ENCODE results near the gene PCDHA9. TPM values are rescaled to one million over a fixed set of nuclear protein-coding genes. Genes with fewer than 3 reads are reported as not detected.
"Not testable (repeated sequence)": the region's sequence is repeated elsewhere in the genome, so short reads cannot be mapped to it uniquely, and the experiment has no call there.

The PCDHA9 gene
- total RNA-seq, 1 experiment from 2014 or later = not detected

DNA sequence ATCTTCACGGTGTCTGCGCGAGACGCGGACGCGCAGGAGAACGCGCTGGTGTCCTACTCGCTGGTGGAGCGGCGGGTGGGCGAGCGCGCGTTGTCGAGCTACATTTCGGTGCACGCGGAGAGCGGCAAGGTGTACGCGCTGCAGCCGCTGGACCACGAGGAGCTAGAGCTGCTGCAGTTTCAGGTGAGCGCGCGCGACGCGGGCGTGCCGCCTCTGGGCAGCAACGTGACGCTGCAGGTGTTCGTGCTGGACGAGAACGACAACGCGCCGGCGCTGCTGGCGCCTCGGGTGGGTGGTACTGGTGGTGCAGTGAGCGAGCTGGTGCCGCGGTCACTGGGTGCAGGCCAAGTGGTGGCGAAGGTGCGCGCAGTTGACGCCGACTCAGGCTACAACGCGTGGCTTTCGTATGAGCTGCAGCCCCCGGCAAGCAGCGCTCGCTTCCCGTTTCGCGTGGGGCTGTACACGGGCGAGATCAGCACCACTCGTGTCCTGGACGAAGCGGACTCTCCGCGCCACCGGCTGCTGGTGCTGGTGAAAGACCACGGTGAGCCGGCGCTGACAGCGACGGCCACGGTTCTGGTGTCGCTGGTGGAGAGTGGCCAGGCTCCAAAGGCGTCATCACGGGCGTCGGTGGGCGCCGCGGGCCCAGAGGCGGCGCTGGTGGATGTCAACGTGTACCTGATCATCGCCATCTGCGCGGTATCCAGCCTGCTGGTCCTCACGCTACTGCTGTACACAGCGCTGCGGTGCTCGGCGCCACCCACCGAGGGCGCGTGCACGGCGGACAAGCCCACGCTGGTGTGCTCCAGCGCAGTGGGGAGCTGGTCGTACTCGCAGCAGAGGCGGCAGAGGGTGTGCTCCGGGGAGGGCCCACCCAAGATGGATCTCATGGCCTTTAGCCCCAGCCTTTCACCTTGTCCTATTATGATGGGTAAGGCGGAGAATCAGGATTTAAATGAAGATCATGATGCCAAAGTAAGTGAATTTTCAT is 18.4 kb upstream of the PCDHA9 start:
- DNase-seq (ENCODE audit: low spot score); in situ Hi-C loops (cut with HindIII; ENCODE audit: low sequenced_read_pairs): not testable (repeated sequence)

DNA sequence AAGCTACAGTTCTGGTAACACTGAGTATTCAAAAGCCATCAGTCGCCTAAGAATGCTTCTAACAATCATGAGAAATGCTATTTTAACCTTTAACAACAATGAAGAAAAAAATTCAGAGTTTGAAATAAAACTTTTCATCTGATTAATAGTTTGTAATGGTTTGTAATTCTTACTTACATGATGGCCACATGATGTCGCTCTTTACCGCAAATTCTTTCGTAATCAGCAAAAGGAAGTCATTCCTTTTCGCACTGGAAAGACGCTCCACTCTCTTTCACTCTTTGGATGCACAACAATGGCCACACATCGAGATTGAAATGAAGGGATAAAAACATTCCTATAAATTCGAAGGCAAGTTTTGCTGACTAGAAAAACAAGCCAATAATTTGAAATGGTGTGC is 14.2 kb upstream of the PCDHA9 start, which contains the start of gene PCDHA7:
Gene PCDHA7 (plus strand): TSS at position 277 of the 400 bp plus-strand sequence. CDS start 115 bp downstream, at position 392.
- in situ Hi-C loops (cut with HindIII; ENCODE audit: low sequenced_read_pairs) = no loop called here
- DNase-seq (ENCODE audit: low spot score) = peak; percentile 51

DNA sequence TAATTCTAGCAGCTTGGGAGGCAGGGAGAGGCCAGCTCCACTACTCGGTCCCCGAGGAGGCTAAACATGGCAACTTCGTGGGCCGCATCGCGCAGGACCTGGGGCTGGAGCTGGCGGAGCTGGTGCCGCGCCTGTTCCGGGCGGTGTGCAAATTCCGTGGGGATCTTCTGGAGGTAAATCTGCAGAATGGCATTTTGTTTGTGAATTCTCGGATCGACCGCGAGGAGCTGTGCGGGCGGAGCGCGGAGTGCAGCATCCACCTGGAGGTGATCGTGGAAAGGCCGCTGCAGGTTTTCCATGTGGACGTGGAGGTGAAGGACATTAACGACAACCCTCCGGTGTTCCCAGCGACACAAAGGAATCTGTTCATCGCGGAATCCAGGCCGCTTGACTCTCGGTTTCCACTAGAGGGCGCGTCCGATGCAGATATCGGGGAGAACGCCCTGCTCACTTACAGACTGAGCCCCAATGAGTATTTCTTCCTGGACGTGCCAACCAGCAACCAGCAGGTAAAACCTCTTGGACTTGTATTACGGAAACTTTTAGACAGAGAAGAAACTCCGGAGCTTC is 13.7 kb upstream of the PCDHA9 start:
- in situ Hi-C loops (cut with HindIII; ENCODE audit: low sequenced_read_pairs); DNase-seq (ENCODE audit: low spot score): not testable (repeated sequence)

DNA sequence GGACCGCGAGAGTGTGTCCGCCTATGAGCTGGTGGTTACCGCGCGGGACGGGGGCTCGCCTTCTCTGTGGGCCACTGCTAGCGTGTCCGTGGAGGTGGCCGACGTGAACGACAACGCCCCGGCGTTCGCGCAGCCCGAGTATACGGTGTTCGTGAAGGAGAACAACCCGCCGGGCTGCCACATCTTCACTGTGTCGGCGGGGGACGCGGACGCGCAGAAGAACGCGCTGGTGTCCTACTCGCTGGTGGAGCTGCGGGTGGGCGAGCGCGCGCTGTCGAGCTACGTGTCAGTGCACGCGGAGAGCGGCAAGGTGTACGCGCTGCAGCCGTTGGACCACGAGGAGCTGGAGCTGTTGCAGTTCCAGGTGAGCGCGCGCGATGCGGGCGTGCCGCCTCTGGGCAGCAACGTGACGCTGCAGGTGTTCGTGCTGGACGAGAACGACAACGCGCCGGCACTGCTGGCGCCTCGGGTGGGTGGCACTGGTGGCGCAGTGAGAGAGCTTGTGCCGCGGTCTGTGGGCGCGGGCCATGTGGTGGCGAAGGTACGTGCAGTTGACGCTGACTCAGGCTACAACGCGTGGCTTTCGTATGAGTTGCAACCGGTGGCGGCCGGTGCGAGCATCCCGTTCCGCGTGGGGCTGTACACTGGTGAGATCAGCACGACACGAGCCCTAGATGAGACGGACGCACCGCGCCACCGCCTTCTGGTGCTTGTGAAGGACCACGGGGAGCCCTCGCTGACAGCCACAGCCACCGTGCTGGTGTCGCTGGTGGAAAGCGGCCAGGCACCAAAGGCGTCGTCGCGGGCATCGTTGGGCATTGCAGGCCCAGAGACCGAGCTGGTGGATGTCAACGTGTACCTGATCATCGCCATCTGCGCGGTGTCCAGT is 12.3 kb upstream of the PCDHA9 start:
- no peak for DNase-seq (ENCODE audit: low spot score)
- in situ Hi-C loops (cut with HindIII; ENCODE audit: low sequenced_read_pairs) = no loop called here

DNA sequence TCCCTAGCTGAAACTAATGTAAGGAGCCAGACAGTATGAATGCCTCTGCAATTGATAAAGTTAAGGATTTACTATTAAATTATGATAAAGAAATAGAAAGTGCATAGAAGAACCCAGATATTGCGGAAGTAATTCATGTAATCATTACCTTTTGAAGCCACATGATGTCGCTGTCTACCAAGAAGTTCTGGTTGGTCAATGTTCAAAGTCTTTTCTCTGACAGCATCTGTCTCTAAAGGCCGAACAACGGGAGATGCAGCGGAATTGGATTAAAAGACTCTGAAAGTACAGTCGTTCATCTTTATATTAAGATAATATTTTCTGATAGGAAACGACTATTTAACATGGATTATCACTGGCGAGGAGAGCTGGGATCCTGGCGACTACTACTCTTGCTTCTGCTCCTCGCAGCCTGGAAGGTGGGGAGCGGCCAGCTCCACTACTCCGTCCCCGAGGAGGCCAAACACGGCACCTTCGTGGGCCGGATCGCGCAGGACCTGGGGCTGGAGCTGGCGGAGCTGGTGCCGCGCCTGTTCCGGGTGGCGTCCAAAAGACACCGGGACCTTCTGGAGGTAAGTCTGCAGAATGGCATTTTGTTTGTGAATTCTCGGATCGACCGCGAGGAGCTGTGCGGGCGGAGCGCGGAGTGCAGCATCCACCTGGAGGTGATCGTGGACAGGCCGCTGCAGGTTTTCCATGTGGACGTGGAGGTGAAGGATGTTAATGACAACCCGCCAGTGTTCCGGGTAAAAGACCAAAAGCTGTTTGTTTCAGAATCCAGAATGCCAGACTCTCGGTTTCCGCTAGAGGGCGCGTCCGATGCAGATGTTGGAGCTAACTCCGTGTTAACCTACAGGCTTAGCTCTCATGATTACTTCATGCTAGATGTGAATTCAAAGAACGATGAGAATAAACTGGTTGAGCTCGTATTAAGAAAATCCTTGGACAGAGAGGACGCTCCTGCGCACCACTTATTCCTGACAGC is 6.9 kb upstream of the PCDHA9 start, which contains the start of gene PCDHA8:
Gene PCDHA8 (plus strand): TSS at position 210 of the 985 bp plus-strand sequence. CDS start 135 bp downstream, at position 345.
- in situ Hi-C loops (cut with HindIII; ENCODE audit: low sequenced_read_pairs) = no loop called here

DNA sequence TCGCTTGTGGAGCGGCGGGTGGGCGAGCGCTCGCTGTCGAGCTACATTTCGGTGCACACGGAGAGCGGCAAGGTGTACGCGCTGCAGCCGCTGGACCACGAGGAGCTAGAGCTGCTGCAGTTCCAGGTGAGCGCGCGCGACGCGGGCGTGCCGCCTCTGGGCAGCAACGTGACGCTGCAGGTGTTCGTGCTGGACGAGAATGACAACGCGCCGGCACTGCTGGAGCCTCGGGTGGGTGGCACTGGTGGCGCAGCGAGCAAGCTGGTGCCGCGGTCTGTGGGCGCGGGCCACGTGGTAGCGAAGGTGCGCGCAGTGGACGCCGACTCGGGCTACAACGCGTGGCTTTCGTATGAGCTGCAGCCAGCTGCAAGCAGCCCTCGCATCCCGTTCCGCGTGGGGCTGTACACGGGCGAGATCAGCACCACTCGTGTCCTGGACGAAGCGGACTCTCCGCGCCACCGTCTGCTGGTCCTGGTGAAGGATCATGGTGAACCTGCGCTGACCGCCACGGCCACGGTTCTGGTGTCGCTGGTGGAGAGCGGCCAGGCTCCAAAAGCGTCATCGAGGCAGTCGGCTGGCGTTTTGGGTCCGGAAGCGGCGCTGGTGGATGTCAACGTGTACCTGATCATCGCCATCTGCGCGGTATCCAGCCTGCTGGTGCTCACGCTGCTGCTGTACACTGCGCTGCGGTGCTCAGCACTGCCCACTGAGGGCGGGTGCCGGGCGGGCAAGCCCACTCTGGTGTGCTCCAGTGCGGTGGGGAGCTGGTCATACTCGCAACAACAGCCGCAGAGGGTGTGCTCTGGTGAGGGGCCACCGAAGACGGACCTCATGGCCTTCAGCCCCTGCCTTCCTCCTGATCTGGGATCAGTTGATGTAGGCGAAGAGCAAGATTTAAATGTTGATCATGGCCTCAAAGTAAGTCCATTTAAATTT is 5.1 kb upstream of the PCDHA9 start:
- in situ Hi-C loops (cut with HindIII; ENCODE audit: low sequenced_read_pairs) = no loop called here
- DNase-seq (ENCODE audit: low spot score) = no peak

More for the DNA sequence above, 6.9 kb upstream of the PCDHA9 start, which contains the start of gene PCDHA8:
- peak; percentile 64 for DNase-seq (ENCODE audit: low spot score)

DNA sequence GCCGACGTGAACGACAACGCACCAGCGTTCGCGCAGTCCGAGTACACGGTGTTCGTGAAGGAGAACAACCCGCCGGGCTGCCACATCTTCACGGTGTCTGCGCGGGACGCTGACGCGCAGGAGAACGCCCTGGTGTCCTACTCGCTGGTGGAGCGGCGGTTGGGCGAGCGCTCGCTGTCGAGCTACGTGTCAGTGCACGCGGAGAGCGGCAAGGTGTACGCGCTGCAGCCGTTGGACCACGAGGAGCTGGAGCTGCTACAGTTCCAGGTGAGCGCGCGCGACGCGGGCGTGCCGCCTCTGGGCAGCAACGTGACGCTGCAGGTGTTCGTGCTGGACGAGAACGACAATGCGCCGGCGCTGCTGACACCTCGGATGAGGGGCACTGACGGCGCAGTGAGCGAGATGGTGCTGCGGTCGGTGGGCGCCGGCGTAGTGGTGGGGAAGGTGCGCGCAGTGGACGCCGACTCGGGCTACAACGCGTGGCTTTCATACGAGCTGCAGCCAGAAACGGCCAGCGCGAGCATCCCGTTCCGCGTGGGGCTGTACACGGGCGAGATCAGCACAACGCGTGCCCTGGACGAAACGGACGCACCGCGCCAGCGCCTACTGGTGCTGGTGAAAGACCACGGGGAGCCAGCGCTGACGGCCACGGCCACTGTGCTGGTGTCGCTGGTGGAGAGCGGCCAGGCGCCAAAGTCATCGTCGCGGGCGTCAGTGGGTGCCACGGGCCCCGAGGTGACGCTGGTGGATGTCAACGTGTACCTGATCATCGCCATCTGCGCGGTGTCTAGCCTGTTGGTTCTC is 1.9 kb downstream of the PCDHA9 start:
- in situ Hi-C loops (cut with HindIII; ENCODE audit: low sequenced_read_pairs); DNase-seq (ENCODE audit: low spot score): not testable (repeated sequence)

DNA sequence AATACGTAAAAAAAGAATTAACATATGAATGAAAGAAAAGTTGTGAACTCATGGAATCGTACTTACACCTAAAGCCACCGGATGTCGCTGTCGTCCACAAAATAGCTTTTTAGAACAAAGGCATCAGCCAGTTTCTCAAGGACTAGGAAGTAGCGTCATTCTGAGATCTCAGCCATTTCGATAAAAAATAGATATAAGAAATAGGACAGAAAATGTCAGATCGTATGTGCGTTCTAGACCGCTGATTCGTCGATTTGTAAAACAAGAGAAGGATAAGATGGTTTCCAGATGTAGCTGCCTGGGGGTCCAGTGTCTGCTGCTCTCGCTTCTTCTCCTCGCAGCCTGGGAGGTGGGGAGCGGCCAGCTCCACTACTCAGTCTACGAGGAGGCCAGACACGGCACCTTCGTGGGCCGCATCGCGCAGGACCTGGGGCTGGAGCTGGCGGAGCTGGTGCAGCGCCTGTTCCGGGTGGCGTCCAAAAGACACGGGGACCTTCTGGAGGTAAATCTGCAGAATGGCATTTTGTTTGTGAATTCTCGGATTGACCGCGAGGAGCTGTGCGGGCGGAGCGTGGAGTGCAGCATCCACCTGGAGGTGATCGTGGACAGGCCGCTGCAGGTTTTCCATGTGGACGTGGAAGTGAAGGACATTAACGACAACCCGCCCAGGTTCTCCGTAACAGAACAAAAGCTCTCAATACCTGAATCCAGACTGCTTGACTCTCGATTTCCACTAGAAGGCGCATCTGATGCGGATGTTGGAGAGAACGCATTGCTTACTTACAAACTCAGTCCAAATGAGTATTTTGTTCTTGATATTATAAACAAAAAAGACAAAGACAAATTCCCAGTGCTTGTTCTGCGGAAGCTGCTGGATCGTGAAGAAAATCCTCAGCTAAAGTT is 7.8 kb downstream of the PCDHA9 start, which contains the start of gene PCDHA10:
Gene PCDHA10 (plus strand): TSS at position 126 of the 903 bp plus-strand sequence. CDS start 152 bp downstream, at position 278.
- in situ Hi-C loops (cut with HindIII; ENCODE audit: low sequenced_read_pairs) = no loop called here
- peak; percentile 25 for DNase-seq (ENCODE audit: low spot score)

DNA sequence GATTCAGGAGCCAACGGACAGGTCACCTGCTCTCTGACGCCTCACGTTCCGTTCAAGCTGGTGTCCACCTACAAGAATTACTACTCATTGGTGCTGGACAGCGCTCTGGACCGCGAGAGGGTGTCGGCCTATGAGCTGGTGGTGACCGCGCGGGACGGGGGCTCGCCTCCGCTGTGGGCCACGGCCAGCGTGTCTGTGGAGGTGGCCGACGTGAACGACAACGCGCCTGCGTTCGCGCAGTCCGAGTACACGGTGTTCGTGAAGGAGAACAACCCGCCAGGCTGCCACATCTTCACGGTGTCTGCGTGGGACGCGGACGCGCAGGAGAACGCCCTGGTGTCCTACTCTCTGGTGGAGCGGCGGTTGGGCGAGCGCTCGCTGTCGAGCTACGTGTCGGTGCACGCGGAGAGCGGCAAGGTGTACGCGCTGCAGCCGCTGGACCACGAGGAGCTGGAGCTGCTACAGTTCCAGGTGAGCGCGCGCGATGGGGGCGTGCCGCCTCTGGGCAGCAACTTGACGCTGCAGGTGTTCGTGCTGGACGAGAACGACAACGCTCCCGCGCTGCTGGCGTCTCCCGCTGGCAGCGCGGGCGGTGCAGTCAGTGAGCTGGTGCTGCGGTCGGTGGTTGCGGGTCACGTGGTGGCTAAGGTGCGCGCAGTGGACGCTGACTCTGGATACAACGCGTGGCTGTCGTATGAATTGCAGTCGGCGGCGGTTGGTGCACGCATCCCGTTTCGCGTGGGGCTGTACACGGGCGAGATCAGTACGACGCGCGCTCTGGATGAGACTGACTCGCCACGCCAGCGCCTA is 9.2 kb downstream of the PCDHA9 start:
- in situ Hi-C loops (cut with HindIII; ENCODE audit: low sequenced_read_pairs) = no loop called here
- no peak for DNase-seq (ENCODE audit: low spot score)

DNA sequence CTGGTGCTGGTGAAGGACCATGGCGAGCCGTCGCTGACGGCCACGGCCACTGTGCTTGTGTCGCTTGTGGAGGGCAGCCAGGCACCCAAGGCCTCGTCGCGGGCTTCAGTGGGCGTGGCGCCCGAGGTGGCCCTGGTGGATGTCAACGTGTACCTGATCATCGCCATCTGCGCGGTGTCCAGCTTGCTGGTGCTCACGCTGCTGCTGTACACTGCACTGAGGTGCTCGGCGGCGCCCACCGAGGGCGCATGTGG is 9.7 kb downstream of the PCDHA9 start:
- in situ Hi-C loops (cut with HindIII; ENCODE audit: low sequenced_read_pairs) = no loop called here

DNA sequence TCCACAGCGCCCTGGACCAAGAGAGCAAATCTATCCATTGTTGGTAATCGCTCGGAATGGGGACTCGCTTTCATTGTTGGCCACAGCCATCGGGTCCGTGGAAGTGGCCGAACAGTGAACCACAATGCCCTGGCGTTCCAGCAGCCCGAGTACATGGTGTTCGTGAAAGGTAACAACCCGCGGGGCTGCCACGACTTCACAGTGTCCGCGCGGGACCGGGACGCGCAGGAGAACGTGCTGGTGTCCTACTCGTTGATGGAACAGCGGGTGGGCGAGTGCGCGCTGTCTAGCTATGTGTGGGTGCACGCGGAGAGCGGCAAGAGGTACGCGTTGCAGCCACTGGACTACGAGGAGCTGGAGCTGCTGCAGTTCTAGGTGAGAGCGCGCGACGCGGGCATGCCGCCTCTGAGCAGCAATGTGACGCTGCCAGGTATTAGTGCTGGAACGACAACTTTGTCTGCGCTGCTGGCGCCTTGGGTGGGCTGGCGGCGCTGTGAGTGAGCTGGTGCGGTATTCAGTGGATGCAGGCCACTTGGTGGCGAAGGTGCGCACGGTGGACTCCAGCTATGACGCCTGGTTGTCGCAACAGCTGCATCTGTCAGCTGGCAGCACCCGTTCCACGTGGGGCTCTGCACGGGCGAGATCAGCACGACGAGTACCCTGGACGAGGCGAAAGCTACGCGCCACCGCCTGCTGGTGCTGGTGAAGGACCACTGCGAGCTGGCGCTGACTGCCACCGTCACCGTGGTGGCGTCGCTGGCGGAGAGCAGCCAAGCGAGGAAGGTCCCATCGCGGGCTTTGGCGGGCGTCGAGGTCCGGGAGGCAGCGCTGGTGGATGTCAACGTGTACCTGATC is 14.5 kb downstream of the PCDHA9 start:
- DNase-seq (ENCODE audit: low spot score) = no peak
- in situ Hi-C loops (cut with HindIII; ENCODE audit: low sequenced_read_pairs) = no loop called here

More for the DNA sequence above, 9.7 kb downstream of the PCDHA9 start:
- DNase-seq (ENCODE audit: low spot score) = no peak

DNA sequence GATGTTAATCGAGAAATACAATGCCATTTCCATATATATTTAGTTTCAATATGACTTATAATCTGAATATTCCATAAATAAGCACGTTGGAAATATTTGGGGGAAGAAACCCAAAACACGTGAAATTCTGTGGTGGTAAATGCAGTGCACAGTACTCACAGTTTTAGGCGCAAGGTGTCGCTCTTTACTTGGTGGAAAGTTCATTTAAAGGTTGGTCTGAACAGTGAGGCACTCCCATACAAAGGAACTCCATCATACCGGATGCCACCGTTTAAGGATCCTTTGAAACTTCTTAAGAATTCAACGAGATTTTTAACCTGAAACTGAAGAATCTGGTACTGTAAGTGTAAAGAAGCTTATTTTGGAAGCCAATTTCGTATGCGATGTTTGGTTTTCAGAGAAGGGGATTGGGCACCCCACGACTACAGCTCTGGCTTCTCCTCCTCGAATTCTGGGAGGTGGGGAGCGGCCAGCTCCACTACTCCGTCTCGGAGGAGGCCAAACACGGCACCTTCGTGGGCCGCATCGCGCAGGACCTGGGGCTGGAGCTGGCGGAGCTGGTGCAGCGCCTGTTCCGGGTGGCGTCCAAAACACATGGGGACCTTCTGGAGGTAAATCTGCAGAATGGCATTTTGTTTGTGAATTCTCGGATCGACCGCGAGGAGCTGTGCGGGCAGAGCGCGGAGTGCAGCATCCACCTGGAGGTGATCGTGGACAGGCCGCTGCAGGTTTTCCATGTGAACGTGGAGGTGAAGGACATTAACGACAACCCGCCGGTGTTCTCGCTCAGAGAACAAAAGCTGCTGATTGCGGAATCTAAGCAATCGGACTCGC is 20.8 kb downstream of the PCDHA9 start, which contains the start of gene PCDHA11:
Gene PCDHA11 (plus strand): TSS at position 237 of the 834 bp plus-strand sequence. CDS start 147 bp downstream, at position 384.
- in situ Hi-C loops (cut with HindIII; ENCODE audit: low sequenced_read_pairs) = no loop called here
- DNase-seq (ENCODE audit: low spot score) = peak; percentile 81

DNA sequence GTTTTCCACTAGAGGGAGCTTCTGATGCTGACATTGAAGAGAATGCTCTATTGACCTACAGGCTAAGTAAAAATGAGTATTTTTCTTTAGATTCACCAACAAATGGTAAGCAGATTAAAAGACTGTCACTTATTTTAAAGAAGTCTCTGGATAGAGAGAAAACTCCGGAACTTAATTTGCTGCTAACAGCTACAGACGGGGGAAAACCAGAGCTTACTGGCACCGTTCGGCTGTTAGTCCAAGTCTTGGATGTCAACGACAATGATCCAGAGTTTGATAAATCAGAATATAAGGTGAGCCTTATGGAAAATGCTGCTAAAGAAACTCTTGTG is 21.3 kb downstream of the PCDHA9 start:
- DNase-seq (ENCODE audit: low spot score) = no peak
- in situ Hi-C loops (cut with HindIII; ENCODE audit: low sequenced_read_pairs) = no loop called here
